Measurements from ENCODE around the gene TRIM24. TPM values are rescaled to one million over a fixed set of nuclear protein-coding genes. Genes with fewer than 3 reads are reported as not detected.
A peak's percentile ranks its signal among the peaks of the same experiment; 100 is the strongest.

The TRIM24 gene
- polyA plus RNA-seq, 1 of the 3 experiments (the other 2 are of a cell fraction) = 5.3 TPM

DNA sequence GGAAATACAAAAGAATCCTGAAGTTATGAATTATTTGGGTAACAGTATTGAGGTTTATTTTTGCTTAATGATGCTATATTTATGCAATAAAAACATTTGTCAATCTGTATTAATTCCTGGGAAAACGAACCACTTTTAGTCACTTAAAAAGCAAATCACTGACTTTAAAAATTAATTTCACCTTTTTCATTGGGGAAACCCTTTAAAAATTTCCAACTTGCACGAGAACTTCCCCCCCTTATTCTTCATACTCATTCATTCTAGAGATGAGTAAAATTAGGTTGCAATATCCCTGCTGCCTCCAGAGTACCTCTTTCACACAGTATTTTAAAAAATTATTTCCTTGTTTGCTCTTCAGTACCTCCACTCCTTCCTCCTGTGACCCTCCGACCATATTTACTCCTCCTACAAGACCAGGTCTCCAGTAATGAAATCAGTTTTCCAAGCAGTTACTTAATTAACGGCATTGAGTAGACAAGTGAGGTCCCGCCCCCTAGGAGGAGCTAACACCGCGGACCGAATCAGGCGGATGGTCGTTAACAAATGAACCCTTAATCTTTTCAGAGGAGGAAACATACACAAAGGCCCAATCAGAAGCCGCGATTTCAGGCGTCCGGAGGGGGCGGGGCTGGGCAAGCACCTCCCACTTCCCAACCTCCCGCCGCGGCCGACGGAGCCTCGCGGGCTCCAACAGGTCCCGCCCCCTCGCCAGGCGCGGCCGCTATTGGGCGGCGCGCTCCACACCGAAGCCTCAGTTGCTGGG lies 465 bp upstream of the TRIM24 start (continued):
- TF ChIP-seq, protein P1, sequence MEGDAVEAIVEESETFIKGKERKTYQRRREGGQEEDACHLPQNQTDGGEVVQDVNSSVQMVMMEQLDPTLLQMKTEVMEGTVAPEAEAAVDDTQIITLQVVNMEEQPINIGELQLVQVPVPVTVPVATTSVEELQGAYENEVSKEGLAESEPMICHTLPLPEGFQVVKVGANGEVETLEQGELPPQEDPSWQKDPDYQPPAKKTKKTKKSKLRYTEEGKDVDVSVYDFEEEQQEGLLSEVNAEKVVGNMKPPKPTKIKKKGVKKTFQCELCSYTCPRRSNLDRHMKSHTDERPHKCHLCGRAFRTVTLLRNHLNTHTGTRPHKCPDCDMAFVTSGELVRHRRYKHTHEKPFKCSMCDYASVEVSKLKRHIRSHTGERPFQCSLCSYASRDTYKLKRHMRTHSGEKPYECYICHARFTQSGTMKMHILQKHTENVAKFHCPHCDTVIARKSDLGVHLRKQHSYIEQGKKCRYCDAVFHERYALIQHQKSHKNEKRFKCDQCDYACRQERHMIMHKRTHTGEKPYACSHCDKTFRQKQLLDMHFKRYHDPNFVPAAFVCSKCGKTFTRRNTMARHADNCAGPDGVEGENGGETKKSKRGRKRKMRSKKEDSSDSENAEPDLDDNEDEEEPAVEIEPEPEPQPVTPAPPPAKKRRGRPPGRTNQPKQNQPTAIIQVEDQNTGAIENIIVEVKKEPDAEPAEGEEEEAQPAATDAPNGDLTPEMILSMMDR (IDR thresholded peaks at IDR 0.05) = peak; percentile 51
- TF ChIP-seq, protein P2, sequence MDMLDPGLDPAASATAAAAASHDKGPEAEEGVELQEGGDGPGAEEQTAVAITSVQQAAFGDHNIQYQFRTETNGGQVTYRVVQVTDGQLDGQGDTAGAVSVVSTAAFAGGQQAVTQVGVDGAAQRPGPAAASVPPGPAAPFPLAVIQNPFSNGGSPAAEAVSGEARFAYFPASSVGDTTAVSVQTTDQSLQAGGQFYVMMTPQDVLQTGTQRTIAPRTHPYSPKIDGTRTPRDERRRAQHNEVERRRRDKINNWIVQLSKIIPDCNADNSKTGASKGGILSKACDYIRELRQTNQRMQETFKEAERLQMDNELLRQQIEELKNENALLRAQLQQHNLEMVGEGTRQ (IDR thresholded peaks at IDR 0.05; ENCODE audit: borderline replicate concordance, low read depth, low read length) = no peak
- TF ChIP-seq FOSL2 (IDR thresholded peaks at IDR 0.05; ENCODE audit: borderline replicate concordance, low read depth) = no peak
- TF ChIP-seq, protein P3, sequence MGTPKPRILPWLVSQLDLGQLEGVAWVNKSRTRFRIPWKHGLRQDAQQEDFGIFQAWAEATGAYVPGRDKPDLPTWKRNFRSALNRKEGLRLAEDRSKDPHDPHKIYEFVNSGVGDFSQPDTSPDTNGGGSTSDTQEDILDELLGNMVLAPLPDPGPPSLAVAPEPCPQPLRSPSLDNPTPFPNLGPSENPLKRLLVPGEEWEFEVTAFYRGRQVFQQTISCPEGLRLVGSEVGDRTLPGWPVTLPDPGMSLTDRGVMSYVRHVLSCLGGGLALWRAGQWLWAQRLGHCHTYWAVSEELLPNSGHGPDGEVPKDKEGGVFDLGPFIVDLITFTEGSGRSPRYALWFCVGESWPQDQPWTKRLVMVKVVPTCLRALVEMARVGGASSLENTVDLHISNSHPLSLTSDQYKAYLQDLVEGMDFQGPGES (IDR thresholded peaks at IDR 0.05; ENCODE audit: low read depth, low read length) = no peak
- peak; percentile 85 for TF ChIP-seq RFX5 (IDR thresholded peaks at IDR 0.05; ENCODE audit: low read length)
- TF ChIP-seq, protein P4, sequence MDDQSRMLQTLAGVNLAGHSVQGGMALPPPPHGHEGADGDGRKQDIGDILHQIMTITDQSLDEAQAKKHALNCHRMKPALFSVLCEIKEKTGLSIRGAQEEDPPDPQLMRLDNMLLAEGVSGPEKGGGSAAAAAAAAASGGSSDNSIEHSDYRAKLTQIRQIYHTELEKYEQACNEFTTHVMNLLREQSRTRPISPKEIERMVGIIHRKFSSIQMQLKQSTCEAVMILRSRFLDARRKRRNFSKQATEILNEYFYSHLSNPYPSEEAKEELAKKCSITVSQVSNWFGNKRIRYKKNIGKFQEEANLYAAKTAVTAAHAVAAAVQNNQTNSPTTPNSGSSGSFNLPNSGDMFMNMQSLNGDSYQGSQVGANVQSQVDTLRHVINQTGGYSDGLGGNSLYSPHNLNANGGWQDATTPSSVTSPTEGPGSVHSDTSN (IDR thresholded peaks at IDR 0.05) = peak; percentile 1; the same call in 1 of the 2 replicates
- TF ChIP-seq EP300 (IDR thresholded peaks at IDR 0.05; ENCODE audit: borderline replicate concordance in 1 of 2, low read depth in 1 of 2, low read length in 1 of 2) = peak in 1 of 2 experiments; percentile 65; a peak in 2 of 4 replicates
- peak; percentile 95 for TF ChIP-seq CHD2 (IDR thresholded peaks at IDR 0.05; ENCODE audit: low read length, partially characterized antibody)

DNA sequence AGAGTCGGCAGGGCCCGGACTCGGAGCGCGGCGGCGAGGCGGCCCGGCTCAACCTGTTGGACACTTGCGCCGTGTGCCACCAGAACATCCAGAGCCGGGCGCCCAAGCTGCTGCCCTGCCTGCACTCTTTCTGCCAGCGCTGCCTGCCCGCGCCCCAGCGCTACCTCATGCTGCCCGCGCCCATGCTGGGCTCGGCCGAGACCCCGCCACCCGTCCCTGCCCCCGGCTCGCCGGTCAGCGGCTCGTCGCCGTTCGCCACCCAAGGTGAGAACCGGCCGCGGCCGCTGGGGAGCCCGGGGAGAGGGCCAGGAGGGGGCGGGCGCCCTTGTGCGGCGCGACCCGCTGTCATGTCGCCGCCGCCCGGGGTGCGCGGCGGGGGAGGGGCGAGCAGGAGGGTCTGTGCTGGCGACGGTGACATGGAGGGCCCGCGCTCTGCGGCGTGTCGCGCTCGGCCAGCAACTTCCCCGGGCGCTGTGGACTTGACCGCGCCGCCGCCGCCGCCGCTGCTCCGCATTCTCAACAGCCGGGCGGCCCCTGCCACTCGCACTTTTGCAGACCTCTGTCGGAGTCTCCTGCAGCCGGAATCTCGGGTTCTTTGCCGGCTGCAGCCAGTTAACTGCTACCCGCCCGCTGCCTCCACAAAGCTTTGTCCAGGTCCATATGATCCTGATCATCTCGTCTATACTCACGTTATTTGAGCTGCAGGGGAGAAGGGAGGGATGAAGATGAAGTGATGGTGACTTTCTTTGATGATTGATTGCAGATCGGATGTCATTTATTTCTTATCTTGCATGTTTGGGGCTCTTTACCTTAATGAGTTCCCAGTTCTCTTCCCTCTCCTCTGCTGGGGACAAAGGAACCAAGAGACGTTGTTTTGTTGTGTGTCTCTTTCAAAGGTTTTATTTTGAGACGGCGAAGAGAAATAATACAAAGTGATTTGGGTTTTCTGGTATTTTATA lies 869 bp downstream of the TRIM24 start:
- H4K20me1 ChIP-seq (ENCODE audit: insufficient read depth) = 0 out of 2 replicates have a peak, but pooled peaks cover 7% of the 10 kb centered on the region
- CTCF ChIA-PET = interaction anchor here (0.9 to 3.3 kb wide), 5 partner anchors 10 to 556 kb away, joined by 3 to 17 read pairs (median 3); no protein-coding TSS in a partner anchor
- TF ChIP-seq NRF1 (IDR thresholded peaks at IDR 0.05; ENCODE audit: low read depth, low read length) (no peak), SMC3 (IDR thresholded peaks at IDR 0.05; ENCODE audit: low read depth, low read length) (peak; percentile 6; the same call in 1 of the 2 replicates), TEAD4 (IDR thresholded peaks at IDR 0.05; ENCODE audit: borderline replicate concordance, insufficient read depth) (no peak), RFX5 (IDR thresholded peaks at IDR 0.05; ENCODE audit: low read length) (no peak), SIN3A (IDR thresholded peaks at IDR 0.05; ENCODE audit: borderline replicate concordance, low read depth, low read length) (peak; percentile 10; the same call in 1 of the 2 replicates), CHD2 (IDR thresholded peaks at IDR 0.05; ENCODE audit: low read length, partially characterized antibody) (peak; percentile 83), MXI1 (IDR thresholded peaks at IDR 0.05; ENCODE audit: low read depth, low read length) (peak; percentile 81; the same call in 1 of the 2 replicates), NFIC (IDR thresholded peaks at IDR 0.05; ENCODE audit: borderline replicate concordance) (no peak)
- TF ChIP-seq, protein P4 (IDR thresholded peaks at IDR 0.05) = peak; percentile 55; the same call in 1 of the 2 replicates
- TF ChIP-seq, protein P5, sequence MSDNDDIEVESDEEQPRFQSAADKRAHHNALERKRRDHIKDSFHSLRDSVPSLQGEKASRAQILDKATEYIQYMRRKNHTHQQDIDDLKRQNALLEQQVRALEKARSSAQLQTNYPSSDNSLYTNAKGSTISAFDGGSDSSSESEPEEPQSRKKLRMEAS (IDR thresholded peaks at IDR 0.05; ENCODE audit: low read depth) = peak; percentile 16; the same call in 1 of the 2 replicates
- TF ChIP-seq, protein P6, sequence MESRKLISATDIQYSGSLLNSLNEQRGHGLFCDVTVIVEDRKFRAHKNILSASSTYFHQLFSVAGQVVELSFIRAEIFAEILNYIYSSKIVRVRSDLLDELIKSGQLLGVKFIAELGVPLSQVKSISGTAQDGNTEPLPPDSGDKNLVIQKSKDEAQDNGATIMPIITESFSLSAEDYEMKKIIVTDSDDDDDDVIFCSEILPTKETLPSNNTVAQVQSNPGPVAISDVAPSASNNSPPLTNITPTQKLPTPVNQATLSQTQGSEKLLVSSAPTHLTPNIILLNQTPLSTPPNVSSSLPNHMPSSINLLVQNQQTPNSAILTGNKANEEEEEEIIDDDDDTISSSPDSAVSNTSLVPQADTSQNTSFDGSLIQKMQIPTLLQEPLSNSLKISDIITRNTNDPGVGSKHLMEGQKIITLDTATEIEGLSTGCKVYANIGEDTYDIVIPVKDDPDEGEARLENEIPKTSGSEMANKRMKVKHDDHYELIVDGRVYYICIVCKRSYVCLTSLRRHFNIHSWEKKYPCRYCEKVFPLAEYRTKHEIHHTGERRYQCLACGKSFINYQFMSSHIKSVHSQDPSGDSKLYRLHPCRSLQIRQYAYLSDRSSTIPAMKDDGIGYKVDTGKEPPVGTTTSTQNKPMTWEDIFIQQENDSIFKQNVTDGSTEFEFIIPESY (IDR thresholded peaks at IDR 0.05; ENCODE audit: borderline replicate concordance, low read depth) = no peak

More for the DNA sequence above, 869 bp downstream of the TRIM24 start:
- H3K9ac ChIP-seq = peak overlapping the region; percentile 74
- peak overlapping the region; percentile 80 for H3K4me2 ChIP-seq
- H2AFZ ChIP-seq (ENCODE audit: low read depth) = peak overlapping the region; percentile 61; the same call in 1 of the 2 replicates
- 1% methylated on average over 25 of the region's 84 CpGs for WGBS (ENCODE audit: low lambda C conversion rate)
- H3K79me2 ChIP-seq (ENCODE audit: insufficient read depth) = peaks cover 51% of the 10 kb centered on the region
- no peaks in the 10 kb centered on the region for H3K27me3 ChIP-seq (ENCODE audit: insufficient read depth)
- no peaks in the 10 kb centered on the region for H3K36me3 ChIP-seq (replicated peaks in 1 of 2; ENCODE audit: control insufficient read depth in 1 of 2, insufficient read depth in 2 of 2, low read length in 1 of 2)
- DNase-seq = peak; percentile 89
- peaks cover 6 to 9% of the 10 kb centered on the region in 2 experiments; a peak in 3 of 4 replicates for H3K4me1 ChIP-seq (ENCODE audit: control insufficient read depth in 1 of 2, insufficient read depth in 2 of 2, low read depth in 1 of 2, low read length in 1 of 2)
- H3K9me2 ChIP-seq = no peaks in the 10 kb centered on the region
- POLR2A ChIA-PET = interaction anchor here (1.0 kb wide), 1 partner anchor 221 kb away, joined by 3 read pairs; no protein-coding TSS in a partner anchor
- peak overlapping the region; percentile 87 to 95 for H3K27ac ChIP-seq (ENCODE audit: low read depth in 2 of 2, low read length in 1 of 2)
- H3K4me3 ChIP-seq (ENCODE audit: low read depth in 2 of 2, low read length in 1 of 2) = peak overlapping the region; percentile 78 to 94
- no peaks in the 10 kb centered on the region for H3K9me3 ChIP-seq
- peaks cover 15% of the 10 kb centered on the region for H3F3A ChIP-seq (replicated peaks; ENCODE audit: insufficient read depth)

All from SK-N-SH (cell line).